ENCODE results near the gene PLG. TPM values are rescaled to one million over a fixed set of nuclear protein-coding genes. Genes with fewer than 3 reads are reported as not detected.
A peak's percentile ranks its signal among the peaks of the same experiment; 100 is the strongest.

PLG gene
- total RNA-seq, 2 experiments from 2014 or later, result 3.4 to 3.7 TPM

DNA sequence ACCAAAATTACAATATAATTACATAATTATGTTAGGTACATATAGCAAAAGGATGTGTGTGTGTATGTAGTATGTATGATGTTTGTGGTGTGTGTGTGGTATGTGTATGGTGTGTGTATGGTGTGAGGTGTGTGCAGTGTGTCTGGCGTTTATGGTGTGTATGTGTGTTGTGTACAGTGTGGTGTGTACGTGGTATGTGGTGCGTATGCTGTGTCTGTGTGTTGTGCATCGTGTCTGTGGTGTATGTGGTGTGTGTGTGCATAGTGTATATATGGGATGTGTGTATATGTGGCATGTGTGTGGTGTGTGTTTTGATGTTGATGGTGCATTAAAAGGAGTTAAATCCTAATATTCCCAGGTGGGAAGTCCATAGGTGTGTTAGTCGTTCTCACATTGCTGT, 62.8 kb downstream of the PLG start:
- Histone ChIP-seq H3K27ac (ENCODE audit: low read depth, low read length, poor library complexity, severe bottlenecking) (no peak overlapping the region), H3K36me3 (ENCODE audit: insufficient read depth, low read length) (no peaks in the 10 kb centered on the region), H4K20me1 (ENCODE audit: insufficient read depth, low read length) (no peaks in the 10 kb centered on the region), H3K9me3 (ENCODE audit: low read length) (peaks cover 9% of the 10 kb centered on the region), H2AFZ (ENCODE audit: low read length) (no peak overlapping the region), H3K9me2 (ENCODE audit: insufficient read depth, low read length) (no peaks in the 10 kb centered on the region), H3K79me2 (ENCODE audit: insufficient read depth, low read depth, low read length) (no peaks in the 10 kb centered on the region), H3K4me3 (ENCODE audit: low read depth, low read length, poor library complexity, severe bottlenecking) (no peak overlapping the region), H3K4me2 (ENCODE audit: low read length) (no peak overlapping the region), H3K4me1 (ENCODE audit: insufficient read depth, low read length, poor library complexity, severe bottlenecking) (peaks cover 21% of the 10 kb centered on the region)
- TF ChIP-seq CTCF (conservative IDR thresholded peaks at IDR 0.05; ENCODE audit: low read length) (no peak), EZH2phosphoT487 (IDR thresholded peaks at IDR 0.05; ENCODE audit: borderline replicate concordance, low read depth, low read length) (no peak)
- CTCF ChIA-PET (ENCODE audit: unreplicated experiment), result no interaction called here
- no TSS peak for BruUV-seq (replicated peaks)
- POLR2A ChIA-PET, result interaction anchor here (0.5 to 1.3 kb wide), 5 partner anchors 21 to 311 kb away, joined by 3 to 5 read pairs (median 3); no protein-coding TSS in a partner anchor
- intact Hi-C loops (cut with micrococcal nuclease; ENCODE audit: unreplicated experiment), result loop anchor here (5.0 kb wide), 1 partner anchor 243 kb away; no protein-coding TSS in a partner anchor
- DNase-seq (ENCODE audit: low spot score), result no peak

DNA sequence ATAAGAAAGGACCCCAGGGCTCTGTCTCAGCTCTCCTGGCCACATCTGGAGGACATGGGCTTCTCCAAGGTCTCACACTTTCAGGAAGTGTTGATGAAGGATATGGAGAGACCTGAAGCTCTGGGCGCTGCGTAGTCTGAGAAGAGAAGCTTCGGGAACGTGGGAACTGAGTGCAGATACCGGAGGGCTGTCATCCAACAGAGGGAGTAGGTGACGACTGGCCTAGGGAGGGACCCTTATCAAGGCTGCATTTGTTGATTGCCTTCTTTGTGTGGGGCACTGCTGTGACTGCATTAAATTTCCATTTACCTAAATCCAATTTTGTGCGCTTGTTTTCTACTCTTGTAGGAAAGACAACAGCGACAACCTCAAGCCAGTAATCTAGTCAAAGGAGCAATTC, 63.4 kb downstream of the PLG start:
- Histone ChIP-seq H3K4me2 (ENCODE audit: low read length) (no peak overlapping the region), H4K20me1 (ENCODE audit: insufficient read depth, low read length) (no peaks in the 10 kb centered on the region), H3K36me3 (ENCODE audit: insufficient read depth, low read length) (no peaks in the 10 kb centered on the region), H3K4me3 (ENCODE audit: low read depth, low read length, poor library complexity, severe bottlenecking) (no peak overlapping the region), H3K79me2 (ENCODE audit: insufficient read depth, low read depth, low read length) (no peaks in the 10 kb centered on the region), H3K9me3 (ENCODE audit: low read length) (peaks cover 4% of the 10 kb centered on the region; the same call in 1 of the 2 replicates), H3K9me2 (ENCODE audit: insufficient read depth, low read length) (no peaks in the 10 kb centered on the region), H2AFZ (ENCODE audit: low read length) (no peak overlapping the region), H3K27ac (ENCODE audit: low read depth, low read length, poor library complexity, severe bottlenecking) (no peak overlapping the region), H3K4me1 (ENCODE audit: insufficient read depth, low read length, poor library complexity, severe bottlenecking) (peaks cover 21% of the 10 kb centered on the region)
- BruUV-seq (replicated peaks), result no TSS peak
- intact Hi-C loops (cut with micrococcal nuclease; ENCODE audit: unreplicated experiment), result loop anchor here (5.0 kb wide), 1 partner anchor 243 kb away; no protein-coding TSS in a partner anchor
- CTCF ChIA-PET (ENCODE audit: unreplicated experiment), result no interaction called here
- POLR2A ChIA-PET, result interaction anchor here (0.5 to 1.3 kb wide), 5 partner anchors 9 to 311 kb away, joined by 3 to 5 read pairs (median 3); no protein-coding TSS in a partner anchor
- no peak for DNase-seq (ENCODE audit: low spot score)
- TF ChIP-seq CTCF (conservative IDR thresholded peaks at IDR 0.05; ENCODE audit: low read length) (no peak), EZH2phosphoT487 (IDR thresholded peaks at IDR 0.05; ENCODE audit: borderline replicate concordance, low read depth, low read length) (no peak)

DNA sequence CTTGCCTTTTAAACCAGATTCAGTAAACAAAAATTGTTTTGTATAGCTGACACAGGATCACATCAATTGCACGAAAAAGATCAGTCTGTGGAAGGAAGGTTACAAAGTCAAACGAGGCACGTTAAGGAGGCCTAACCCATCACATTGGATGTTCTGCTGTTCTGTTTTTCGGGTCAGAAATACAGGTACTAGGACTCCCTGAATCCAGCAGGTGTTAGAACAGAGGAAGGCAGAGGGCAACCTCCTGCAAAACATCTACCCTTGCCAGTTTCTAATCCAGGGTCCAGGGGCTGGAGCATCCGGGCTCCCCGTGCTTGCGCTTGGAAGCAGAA, 64.6 kb downstream of the PLG start:
- ChIA-PET CTCF (ENCODE audit: unreplicated experiment) (no interaction called here), POLR2A (interaction anchor here (1.2 kb wide), 1 partner anchor 21 kb away, joined by 3 read pairs; no protein-coding TSS in a partner anchor)
- H3K4me3 ChIP-seq (ENCODE audit: low read depth, low read length, poor library complexity, severe bottlenecking), result peak overlapping the region; percentile 59
- TF ChIP-seq EZH2phosphoT487 (IDR thresholded peaks at IDR 0.05; ENCODE audit: borderline replicate concordance, low read depth, low read length) (no peak), CTCF (conservative IDR thresholded peaks at IDR 0.05; ENCODE audit: low read length) (no peak)
- H3K27ac ChIP-seq (ENCODE audit: low read depth, low read length, poor library complexity, severe bottlenecking), result no peak overlapping the region
- H3K9me2 ChIP-seq (ENCODE audit: insufficient read depth, low read length), result no peaks in the 10 kb centered on the region
- no peaks in the 10 kb centered on the region for H3K36me3 ChIP-seq (ENCODE audit: insufficient read depth, low read length)
- DNase-seq (ENCODE audit: low spot score), result no peak
- H2AFZ ChIP-seq (ENCODE audit: low read length), result peak overlapping the region; percentile 61; the same call in 1 of the 2 replicates
- H3K4me2 ChIP-seq (ENCODE audit: low read length), result peak overlapping the region; percentile 56
- intact Hi-C loops (cut with micrococcal nuclease; ENCODE audit: unreplicated experiment), result loop anchor here (2.0 to 5.0 kb wide), 2 partner anchors 26 to 244 kb away; no protein-coding TSS in a partner anchor
- H3K9me3 ChIP-seq (ENCODE audit: low read length), result peaks cover 4% of the 10 kb centered on the region; the same call in 1 of the 2 replicates
- peaks cover 21% of the 10 kb centered on the region for H3K4me1 ChIP-seq (ENCODE audit: insufficient read depth, low read length, poor library complexity, severe bottlenecking)
- H3K79me2 ChIP-seq (ENCODE audit: insufficient read depth, low read depth, low read length), result no peaks in the 10 kb centered on the region
- H4K20me1 ChIP-seq (ENCODE audit: insufficient read depth, low read length), result no peaks in the 10 kb centered on the region
- BruUV-seq (replicated peaks), result no TSS peak
